Left ventricle myocardium inferior (tissue), 1 donor: ENCODE measurements around the gene LRRC41. TPM values are rescaled to one million over a fixed set of nuclear protein-coding genes. Genes with fewer than 3 reads are reported as not detected.
"Not testable (repeated sequence)": the region's sequence is repeated elsewhere in the genome, so short reads cannot be mapped to it uniquely, and the experiment has no call there.

Experiments used
- DNase-seq: peaks from one replicate; pipeline ENCODE4 v3.0.0-alpha.2; 2020
- H3K27ac ChIP-seq: fragments of 200-600 bp; replicated peaks from 2 replicates; pipeline ENCODE4 v1.8.0; 2021
- H3K27me3 ChIP-seq: fragments of 200-600 bp; 2 replicates; pipeline ENCODE4 v1.8.0; 2021; ENCODE audit warnings: low read depth
- H3K36me3 ChIP-seq: fragments of 200-600 bp; 2 replicates; pipeline ENCODE4 v1.8.0; 2021
- H3K4me1 ChIP-seq: fragments of 200-600 bp; 2 replicates; pipeline ENCODE4 v1.8.0; 2021
- H3K4me3 ChIP-seq: fragments of 200-600 bp; 2 replicates; pipeline ENCODE4 v1.8.0; 2021; ENCODE audit warnings: mild to moderate bottlenecking, moderate library complexity
- H3K9me3 ChIP-seq: fragments of 200-600 bp; replicated peaks from 2 replicates; pipeline ENCODE4 v1.8.0; 2021
- intact Hi-C: fragments of 100-400 bp; cut with micrococcal nuclease; formaldehyde crosslinking; loops from one replicate; pipeline ENCODE4 v1.11.0; 2022
- total RNA-seq: library from RNA; stranded (reverse); fragmentation: NEBNext Ultra II Directional; extraction: Animal tissue kit (Norgen Biotek cat#: 25700); gene quantifications from one replicate; pipeline ENCODE4 v1.2.1, GENCODE V29; 2021
- TF ChIP-seq, protein P1 (sequence below): fragments of 200-600 bp; IDR thresholded peaks from 2 replicates; pipeline ENCODE4 v1.8.0; 2021; ENCODE audit warnings: antibody characterized with exemption, mild to moderate bottlenecking, borderline replicate concordance
- donor health status: DM: no; HTN: yes; CAD: no; lungs with severe emphysema.

The LRRC41 gene
- total RNA-seq, 1 donor from 2014 or later: 38.8 TPM

GRCh38 chr1:46319960-46320914 is 16.8 kb upstream of the LRRC41 start:
- H3K27ac ChIP-seq, intact Hi-C loops, H3K9me3 ChIP-seq, DNase-seq, H3K4me3 ChIP-seq, H3K27me3 ChIP-seq, H3K4me1 ChIP-seq: not testable (repeated sequence)
- peaks cover 30% of the 10 kb centered on the region for H3K36me3 ChIP-seq

DNA sequence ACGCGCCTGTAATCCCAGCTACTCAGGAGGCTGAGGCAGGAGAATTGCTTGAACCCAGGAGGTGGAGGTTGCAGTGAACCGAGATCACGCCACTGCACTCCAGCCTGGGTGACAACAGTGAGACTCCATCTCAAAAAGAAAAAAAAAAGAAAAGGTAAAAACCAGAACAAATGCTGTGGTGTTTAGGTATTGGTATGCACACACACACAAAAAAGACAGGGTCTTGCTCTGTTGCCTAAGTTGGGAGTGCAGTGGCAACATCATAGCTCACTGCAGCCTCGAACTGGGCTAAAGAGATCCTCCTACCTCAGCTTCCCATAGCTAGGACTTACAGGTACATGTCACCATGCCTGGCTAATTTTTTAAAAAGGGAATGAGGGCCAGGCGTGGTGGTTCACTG is 15.9 kb upstream of the LRRC41 start:
- not testable (repeated sequence) for DNase-seq
- peaks cover 39% of the 10 kb centered on the region for H3K36me3 ChIP-seq

GRCh38 chr1:46317323-46317722 is 13.9 kb upstream of the LRRC41 start:
- Histone ChIP-seq H3K4me1 (no peaks in the 10 kb centered on the region), H3K36me3 (peaks cover 59% of the 10 kb centered on the region), H3K4me3 (no peak overlapping the region), H3K9me3 (no peaks in the 10 kb centered on the region), H3K27ac (no peak overlapping the region), H3K27me3 (no peaks in the 10 kb centered on the region)
- intact Hi-C loops: no loop called here
- no peak for DNase-seq
- TF ChIP-seq, protein P1, sequence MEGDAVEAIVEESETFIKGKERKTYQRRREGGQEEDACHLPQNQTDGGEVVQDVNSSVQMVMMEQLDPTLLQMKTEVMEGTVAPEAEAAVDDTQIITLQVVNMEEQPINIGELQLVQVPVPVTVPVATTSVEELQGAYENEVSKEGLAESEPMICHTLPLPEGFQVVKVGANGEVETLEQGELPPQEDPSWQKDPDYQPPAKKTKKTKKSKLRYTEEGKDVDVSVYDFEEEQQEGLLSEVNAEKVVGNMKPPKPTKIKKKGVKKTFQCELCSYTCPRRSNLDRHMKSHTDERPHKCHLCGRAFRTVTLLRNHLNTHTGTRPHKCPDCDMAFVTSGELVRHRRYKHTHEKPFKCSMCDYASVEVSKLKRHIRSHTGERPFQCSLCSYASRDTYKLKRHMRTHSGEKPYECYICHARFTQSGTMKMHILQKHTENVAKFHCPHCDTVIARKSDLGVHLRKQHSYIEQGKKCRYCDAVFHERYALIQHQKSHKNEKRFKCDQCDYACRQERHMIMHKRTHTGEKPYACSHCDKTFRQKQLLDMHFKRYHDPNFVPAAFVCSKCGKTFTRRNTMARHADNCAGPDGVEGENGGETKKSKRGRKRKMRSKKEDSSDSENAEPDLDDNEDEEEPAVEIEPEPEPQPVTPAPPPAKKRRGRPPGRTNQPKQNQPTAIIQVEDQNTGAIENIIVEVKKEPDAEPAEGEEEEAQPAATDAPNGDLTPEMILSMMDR: no peak

More for the DNA sequence above, 15.9 kb upstream of the LRRC41 start:
- intact Hi-C loops, H3K27me3 ChIP-seq, H3K27ac ChIP-seq, H3K9me3 ChIP-seq, H3K4me3 ChIP-seq, H3K4me1 ChIP-seq: not testable (repeated sequence)

DNA sequence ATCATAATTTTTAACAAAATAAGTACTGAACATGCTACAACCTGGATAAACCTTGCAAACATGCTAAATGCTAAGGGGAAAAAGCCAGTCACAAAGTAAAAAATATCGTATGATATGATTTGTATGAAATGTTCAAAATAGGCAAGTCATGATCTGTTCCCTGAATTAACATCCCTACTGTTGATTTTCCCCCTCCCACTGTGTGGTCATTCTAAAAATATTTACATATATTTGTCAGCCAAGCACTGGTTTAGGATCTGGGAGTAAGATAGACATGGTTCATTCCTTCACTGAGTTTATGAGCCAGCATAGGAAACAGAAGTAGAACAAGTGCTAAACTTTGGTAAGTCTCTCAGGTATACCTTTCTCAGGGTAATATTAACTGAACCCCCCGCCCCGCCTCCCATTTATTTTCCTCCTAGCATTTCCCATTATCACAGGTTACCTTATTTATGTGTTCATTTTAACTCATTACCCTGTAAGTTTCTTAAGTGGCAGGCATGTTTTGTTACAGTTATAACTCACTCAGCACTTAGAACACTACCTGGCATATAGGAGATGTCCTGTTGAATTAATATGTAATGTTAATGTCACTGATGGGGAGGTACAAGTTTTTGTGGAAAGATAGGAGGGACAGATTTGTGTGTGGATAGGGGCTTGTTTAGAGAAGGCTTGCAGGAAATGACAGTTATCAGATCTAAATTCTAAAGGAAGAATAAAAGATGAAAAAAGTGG is 12.4 kb upstream of the LRRC41 start:
- no peak for DNase-seq
- Histone ChIP-seq H3K4me1 (no peaks in the 10 kb centered on the region), H3K4me3 (no peak overlapping the region), H3K27me3 (no peaks in the 10 kb centered on the region), H3K36me3 (peaks cover 74% of the 10 kb centered on the region), H3K27ac (no peak overlapping the region), H3K9me3 (no peaks in the 10 kb centered on the region)
- TF ChIP-seq, protein P1: no peak
- intact Hi-C loops: no loop called here

DNA sequence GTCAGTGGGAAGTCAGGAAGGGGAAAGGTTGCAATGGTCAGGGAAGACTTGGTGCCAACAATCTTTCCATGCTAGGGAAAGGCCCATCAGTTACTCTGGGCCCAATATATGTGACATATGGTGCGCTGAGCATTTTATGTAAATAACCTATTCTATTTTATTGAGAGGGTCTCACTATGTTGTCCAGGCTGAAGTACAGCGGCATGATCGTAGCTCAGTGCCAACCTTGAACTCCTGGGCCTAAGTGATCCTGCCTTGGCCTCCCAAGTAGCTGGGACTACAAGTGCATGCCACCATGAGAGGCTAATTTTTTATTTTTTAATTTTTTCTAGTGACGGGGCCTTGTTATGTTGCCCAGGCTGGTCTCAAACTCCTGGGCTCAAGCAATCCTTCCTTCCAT is 6.9 kb upstream of the LRRC41 start:
- Histone ChIP-seq H3K4me3 (no peak overlapping the region), H3K4me1 (peaks cover 41% of the 10 kb centered on the region), H3K36me3 (peaks cover 85% of the 10 kb centered on the region), H3K27ac (no peak overlapping the region), H3K9me3 (no peaks in the 10 kb centered on the region), H3K27me3 (no peaks in the 10 kb centered on the region)
- TF ChIP-seq, protein P1: no peak
- intact Hi-C loops: no loop called here
- DNase-seq: no peak

- intact Hi-C loops: no loop called here
- H3K4me1 ChIP-seq: peaks cover 48% of the 10 kb centered on the region
Measured at GRCh38 chr1:46309401-46310159, 6.2 kb upstream of the LRRC41 start.

More at GRCh38 chr1:46309401-46310159, 6.2 kb upstream of the LRRC41 start:
- Histone ChIP-seq H3K27me3 (no peaks in the 10 kb centered on the region), H3K9me3 (no peaks in the 10 kb centered on the region), H3K27ac (no peak overlapping the region), H3K36me3 (peaks cover 78% of the 10 kb centered on the region), H3K4me3 (no peak overlapping the region)
- no peak for DNase-seq
- TF ChIP-seq, protein P1: no peak
